Activated CD4-positive, alpha-beta T cell treated with anti-CD3 and anti-CD28 coated beads, Interleukin-2, amount 50 U/mL, for 4 hours (primary cell): ENCODE results near the gene IFIT1.
A peak's percentile ranks its signal among the peaks of the same experiment; 100 is the strongest.
"Not testable (repeated sequence)": the region's sequence is repeated elsewhere in the genome, so short reads cannot be mapped to it uniquely, and the experiment has no call there.

Experiments used
- DNase-seq, 2 experiments: peaks; one replicate each; pipeline ENCODE4 v3.0.0-alpha.2; 2020

IFIT1 gene

DNA sequence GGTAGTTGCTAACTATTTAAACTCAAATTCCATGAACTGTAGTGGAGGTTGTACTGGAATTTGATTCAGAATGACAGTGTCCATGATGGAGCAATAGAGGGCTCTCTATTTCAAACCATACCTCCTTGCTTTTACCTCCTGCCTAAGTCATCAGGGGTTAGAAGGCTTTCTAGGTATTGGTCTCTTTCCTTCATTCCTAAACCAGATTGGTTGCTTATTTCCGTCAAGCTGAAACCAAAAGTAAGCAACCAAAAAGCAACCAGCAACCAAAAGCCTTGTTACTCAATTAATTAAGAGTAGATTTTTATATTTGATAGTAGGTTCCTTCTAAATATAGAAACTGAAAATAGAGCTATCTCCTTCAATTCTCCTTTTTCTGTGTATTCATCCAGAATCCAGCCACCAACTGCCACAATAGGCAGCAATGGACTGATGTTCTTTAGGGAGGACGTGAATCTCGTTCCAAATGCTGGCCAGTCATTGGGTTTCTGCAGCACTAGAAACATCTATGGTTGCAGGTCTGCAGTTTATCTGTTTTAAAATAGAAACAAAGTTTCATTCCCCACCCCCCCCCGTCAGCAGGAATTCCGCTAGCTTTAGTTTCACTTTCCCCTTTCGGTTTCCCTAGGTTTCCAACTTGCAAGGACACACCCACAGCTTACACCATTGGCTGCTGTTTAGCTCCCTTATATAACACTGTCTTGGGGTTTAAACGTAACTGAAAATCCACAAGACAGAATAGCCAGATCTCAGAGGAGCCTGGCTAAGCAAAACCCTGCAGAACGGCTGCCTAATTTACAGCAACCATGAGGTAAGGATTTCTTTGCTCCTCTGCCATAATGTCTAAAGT is at the start of gene IFIT1:
TSS of gene IFIT1 (plus strand) at position 717 of the 850 bp plus-strand sequence. CDS start at position 807, 90 bp downstream.
- peak; percentile 27 to 34 for DNase-seq

- DNase-seq, result no peak
Observed at GRCh38 chr10:89343089-89343767, 49.2 kb upstream of the IFIT1 start.

- no peak for DNase-seq
Observed at GRCh38 chr10:89344156-89344555, 48.3 kb upstream of the IFIT1 start.

DNA sequence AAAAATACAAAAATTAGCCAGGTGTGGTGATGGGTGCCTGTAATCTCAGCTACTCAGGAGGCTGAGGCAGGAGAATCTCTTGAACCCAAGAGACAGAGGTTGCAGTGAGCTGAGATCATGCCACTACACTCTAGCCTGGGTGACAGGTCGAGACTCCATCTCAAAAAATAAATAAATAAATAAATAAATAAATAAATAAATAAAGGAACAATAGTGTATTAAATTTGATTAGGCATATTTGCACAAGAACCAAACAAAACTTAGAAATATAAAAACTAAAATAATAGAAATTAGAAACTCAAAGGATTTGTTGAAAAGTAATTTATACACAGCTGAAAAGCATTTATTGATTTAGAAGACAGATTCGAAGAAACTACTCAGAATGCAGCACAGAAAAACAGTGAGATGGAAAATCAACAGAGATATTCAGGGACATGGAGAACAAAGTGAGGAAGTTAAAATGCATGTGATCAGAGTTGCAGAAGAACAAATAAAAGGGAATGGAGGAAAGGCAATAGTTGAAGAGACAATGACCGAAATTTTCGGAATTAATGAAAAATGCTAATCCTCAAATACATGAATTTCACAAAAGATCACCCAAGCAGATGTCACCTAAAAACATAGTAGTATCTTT is 46.9 kb upstream of the IFIT1 start:
- DNase-seq, result no peak

DNA sequence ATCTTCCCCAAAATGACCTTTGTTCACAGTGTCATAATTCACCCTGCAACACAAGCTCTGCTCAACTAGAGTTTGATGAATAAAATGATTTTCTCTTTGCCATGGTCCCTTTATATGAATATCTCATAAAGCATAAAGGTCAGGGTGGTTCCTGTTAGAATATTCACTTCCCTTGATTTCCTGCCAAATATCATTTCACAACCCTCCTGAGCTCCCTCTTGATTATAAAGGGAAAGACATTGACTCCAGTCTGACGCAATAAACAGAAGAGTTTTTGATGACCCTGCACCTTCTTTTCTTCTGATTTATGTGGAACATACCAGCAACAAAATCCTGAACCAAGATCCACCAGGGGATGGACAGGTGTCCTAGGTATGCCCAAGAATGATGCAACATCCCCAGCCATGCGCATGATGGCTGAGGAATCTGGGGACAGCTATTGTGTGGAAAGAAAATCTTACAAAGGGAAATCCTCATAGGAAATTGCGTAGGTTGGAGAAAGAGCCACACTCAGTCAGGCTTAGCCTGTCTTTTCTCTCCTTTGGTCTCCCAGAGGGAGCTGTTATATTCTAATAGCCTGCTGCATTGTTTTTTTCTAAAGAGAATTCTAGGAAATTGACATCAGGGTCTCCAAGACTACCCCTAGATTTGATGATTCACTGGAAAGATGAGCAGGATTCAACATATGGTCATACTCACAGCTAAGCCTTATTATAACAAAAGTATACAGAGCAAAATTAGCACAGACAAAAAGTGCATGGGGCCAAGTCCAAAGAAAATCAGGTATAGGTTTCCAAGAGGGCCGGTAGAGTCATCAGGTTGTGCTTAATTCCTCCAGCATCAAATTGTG is 45.8 kb upstream of the IFIT1 start:
- no peak for DNase-seq

DNA sequence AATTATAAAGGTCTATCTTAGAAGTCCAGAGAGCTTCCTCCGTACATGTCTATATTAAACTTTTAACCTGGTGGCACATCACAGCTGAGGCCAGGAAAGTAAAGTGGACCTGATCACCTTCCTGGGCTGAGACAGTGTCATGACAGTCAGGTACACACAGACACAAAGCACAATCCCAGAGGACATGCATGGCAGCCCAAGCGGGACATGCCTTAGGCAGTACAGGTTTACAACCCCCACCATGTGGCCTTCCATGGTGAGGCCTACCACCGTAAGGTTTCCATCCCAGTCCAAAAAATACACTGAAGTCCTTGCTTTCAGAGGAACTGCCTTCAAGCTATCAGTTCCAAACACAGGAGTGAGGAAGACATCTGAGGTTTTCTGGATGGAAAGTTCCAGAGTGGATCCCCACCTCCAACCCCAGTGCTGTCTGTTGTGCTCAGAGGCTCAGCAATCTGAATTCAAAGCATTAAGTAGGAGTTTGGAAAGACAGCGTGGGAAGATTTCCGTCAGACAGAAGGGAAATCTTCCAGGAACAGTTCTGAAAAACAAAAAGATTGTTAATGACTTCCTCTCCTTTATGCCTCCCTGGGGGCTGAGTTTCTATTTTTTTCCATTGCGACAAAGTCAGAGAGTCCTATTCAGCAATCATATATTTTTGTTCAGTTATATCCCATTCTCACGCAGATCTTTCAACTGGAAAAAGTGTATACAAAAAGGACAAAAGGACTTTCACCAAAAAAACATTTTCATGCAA is 44.5 kb upstream of the IFIT1 start:
- DNase-seq, result no peak

- no peak for DNase-seq
Observed at GRCh38 chr10:89348481-89348880, 43.9 kb upstream of the IFIT1 start.

DNA sequence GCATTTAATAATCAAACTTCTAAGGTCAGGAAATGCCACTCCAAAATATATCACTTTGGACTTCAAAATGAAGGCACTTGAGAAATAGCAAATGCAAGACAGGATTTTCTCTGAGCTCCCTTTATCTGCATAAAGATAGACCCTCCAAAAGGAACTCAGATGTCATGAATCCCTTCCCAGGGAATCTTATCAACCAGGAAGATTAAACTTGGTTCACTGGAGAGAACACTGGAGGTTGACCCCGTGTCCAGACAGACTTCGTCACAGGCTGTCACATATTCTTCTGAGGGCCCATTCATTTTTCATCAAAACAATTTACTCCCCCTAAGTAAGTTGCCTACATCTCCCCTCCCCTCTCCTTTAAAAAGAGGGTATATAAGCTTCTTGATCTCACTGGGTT is 43.4 kb upstream of the IFIT1 start:
- no peak for DNase-seq

DNA sequence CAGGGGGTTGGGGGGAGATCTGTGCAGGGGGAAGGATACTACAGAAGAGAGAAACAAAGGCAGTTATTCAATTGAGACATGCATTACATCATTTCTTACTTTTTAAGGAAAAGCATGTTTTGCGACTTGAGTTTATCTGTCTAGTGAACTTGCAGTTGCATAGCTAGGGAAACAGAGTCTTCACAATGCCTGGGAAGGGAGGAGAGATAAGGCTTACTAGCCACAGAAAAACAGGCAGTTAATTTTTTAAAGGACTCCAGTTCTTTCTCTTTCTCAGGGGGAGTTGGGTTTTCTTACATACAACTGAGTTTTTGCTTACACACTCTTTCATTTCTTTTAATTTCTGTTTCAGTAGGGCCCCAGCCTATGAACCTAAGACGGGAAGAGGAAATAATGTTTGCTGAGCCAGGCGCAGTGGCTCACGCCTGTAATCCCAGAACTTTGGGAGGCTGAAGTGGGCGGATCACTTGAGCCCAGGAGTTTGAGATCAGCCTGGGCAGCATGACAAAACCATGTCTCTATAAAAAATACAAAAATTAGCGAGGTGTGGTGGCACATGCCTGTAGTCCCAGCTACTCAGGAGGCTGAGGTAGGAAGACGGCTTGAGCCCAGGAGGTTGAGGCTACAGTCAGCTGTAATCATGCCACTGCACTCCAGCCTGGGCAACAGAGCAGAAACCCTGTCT is 41.6 kb upstream of the IFIT1 start:
- DNase-seq, result not testable (repeated sequence)

GRCh38 chr10:89351412-89351779 is 41.0 kb upstream of the IFIT1 start:
- no peak for DNase-seq

DNA sequence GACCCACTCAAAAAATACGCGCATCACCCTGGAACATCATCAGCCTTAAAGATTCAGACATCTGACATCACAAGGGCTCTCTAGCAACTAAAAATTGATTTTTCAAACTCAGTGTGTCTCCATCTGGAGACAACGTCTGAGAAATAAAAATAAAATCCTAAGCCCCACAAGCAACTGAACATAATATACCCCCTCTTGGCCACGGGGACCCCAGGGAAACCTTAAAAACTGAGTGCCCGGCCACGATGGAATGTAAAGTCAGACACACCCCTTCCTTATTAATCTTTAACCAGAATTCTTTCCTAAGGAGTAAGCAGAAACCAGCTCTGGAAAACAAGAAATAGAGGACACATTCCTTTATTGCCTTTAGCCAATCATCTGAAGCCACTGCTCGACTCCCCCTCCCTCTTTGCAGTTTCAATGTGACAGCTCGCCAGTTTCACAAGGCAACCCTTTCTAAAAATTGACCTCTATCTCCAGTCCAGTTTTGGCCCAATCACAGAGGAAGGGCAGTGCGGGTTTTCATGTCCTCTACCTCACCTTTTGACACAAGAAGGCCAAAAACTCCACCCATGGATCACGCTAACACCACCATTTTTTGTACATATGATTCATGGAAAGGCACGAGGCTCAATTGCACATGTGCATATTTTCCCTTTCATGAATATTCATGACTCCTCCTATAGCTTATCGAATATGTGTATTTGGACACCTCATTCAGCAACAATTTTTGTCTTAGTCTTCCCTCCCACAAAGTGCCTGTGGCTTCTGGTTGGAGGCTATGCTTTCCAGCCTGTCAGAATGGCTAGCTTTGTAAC is 40.4 kb upstream of the IFIT1 start:
- DNase-seq, result no peak

DNA sequence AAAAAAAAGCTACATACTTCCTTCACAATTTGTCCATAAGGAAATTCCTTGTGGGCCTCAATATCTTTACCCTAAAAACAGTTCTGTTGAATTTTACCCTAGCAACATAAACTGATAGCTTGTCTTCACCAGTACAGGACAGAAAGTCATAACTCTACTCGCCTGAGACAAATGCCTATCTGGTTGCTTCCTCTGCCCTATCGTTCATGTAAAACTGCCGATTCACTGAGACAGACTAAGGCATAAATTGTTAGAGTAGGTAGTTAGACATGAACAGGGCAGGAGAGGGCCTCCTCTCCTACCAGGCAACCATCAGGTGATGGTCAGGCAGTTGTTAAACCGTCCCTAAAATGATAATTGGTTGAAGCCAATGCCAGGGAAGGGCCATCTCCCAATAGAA is 39.6 kb upstream of the IFIT1 start:
- no peak for DNase-seq

GRCh38 chr10:89355394-89355931 is 37.0 kb upstream of the IFIT1 start:
- no peak for DNase-seq

DNA sequence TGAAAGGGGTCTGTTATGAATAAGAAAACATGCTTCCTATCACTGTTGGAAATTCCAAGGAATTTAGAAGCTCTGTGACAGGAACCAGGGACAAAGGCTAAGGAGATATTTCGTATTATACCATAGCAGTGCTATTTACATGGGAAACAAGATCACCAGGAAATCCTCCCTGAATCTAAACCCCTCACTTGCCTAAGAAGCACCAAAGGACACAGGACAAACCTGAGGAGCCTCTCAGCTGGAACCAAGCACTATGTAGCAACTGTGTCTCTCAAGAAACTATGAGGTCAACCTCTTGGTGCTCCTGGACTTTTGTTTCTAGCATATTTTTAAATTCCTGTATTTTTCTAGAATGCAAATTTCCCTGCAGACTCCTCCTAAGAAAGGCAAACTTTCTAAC is 35.3 kb upstream of the IFIT1 start:
- no peak for DNase-seq

DNA sequence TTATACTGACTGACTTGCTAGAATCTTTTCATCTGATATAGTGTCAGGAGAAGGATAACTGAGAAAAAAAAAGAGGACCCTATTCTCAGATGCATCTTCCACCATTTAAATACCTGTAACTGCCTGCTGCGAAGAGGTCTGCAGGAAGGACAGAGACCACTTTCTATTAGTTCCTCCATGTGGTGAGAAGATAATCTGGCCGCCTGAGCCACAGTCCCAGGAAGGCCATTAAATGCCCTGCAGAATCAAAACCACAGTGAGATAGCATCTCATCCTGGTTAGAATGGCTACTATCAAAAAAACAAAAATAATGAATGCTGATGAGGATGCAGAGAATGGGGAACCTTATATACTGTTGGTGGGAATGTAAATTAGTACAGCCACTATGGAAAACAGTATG is 34.4 kb upstream of the IFIT1 start:
- DNase-seq, result no peak

- no peak for DNase-seq
Observed at GRCh38 chr10:89360157-89360556, 32.3 kb upstream of the IFIT1 start.

- no peak for DNase-seq
Observed at GRCh38 chr10:89362929-89363328, 29.5 kb upstream of the IFIT1 start.

- no peak for DNase-seq
Observed at GRCh38 chr10:89363729-89364442, 28.5 kb upstream of the IFIT1 start.

DNA sequence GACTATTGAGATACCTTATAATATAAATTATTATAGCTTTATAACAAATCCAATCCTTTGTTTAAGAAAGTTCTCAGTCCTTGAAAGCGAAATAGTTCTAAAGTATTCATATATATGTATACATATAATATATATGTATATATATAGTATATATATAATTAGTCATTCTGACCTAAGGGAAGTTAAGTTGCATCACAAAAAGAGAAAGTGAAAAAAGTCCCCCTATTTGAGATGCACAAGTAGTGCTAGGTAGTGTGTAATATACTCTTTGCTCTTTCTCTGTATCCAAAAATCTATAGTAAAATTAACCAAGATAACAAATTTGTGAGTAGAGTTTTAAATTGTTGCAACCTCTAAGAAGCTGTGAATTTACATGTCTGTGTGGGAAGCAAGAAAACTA is 27.9 kb upstream of the IFIT1 start:
- DNase-seq, result no peak

- no peak for DNase-seq
Observed at GRCh38 chr10:89367529-89367928, 24.9 kb upstream of the IFIT1 start.
